Effector memory CD4-positive, alpha-beta T cell (primary cell): ENCODE measurements around the gene KLHL41.

Experiments
- DNase-seq, 3 donors: peaks; one replicate each; pipeline ENCODE4 v3.0.0-alpha.2; 2020
- H3K27ac ChIP-seq: 2 replicates; pipeline ENCODE4 v1.7.0; 2013; ENCODE audit warnings: mild to moderate bottlenecking, low read length, moderate library complexity; ENCODE audit not compliant: insufficient read depth, poor library complexity, severe bottlenecking
- H3K27me3 ChIP-seq: replicated peaks from 2 replicates; pipeline ENCODE4 v1.7.0; 2013; ENCODE audit warnings: mild to moderate bottlenecking, low read length; ENCODE audit not compliant: insufficient read depth, control insufficient read depth, poor library complexity, severe bottlenecking
- H3K36me3 ChIP-seq: 2 replicates; pipeline ENCODE4 v1.7.0; 2013; ENCODE audit warnings: mild to moderate bottlenecking, low read length, moderate library complexity; ENCODE audit not compliant: control insufficient read depth, insufficient read depth
- H3K4me1 ChIP-seq: 2 replicates; pipeline ENCODE4 v1.7.0; 2013; ENCODE audit warnings: low read length, mild to moderate bottlenecking; ENCODE audit not compliant: control insufficient read depth, insufficient read depth, poor library complexity, severe bottlenecking
- H3K4me3 ChIP-seq: 2 replicates; pipeline ENCODE4 v1.7.0; 2013; ENCODE audit warnings: low read length, low read depth, mild to moderate bottlenecking; ENCODE audit not compliant: insufficient read depth, poor library complexity, severe bottlenecking
- H3K9me3 ChIP-seq: 2 replicates; pipeline ENCODE4 v1.7.0; 2013; ENCODE audit warnings: mild to moderate bottlenecking, low read length, moderate library complexity; ENCODE audit not compliant: control insufficient read depth

KLHL41 gene

DNA sequence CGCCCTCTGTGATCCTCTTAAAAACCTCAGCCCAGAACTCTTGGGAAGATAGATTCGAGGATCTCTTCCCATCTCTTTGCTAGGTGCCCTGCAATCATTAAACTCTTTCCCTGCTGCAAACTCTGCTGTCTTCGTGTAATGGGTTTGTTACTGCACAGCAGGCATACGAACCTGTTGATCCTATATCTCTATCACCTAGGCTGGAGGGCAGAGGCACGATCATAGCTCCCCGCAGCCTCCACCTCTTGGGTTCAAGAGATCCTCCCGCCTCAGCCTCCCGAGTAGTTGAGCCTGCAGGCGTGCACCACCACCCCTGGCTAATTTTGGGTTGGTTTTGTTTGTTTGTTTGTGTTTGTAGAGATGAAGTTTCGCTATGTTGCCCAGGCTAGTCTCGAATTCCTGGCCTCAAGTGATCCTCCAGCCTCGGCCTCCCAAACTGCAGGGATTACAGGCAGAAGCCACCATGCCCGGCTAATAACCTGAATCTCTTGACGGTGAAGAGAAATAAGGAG lies 30.7 kb upstream of the KLHL41 start:
- H3K9me3 ChIP-seq: no peaks in the 10 kb centered on the region
- H3K36me3 ChIP-seq: peaks cover 3% of the 10 kb centered on the region
- peak overlapping the region; percentile 90 for H3K4me3 ChIP-seq
- H3K27me3 ChIP-seq: no peaks in the 10 kb centered on the region
- DNase-seq: no peak
- H3K27ac ChIP-seq: peak overlapping the region; percentile 56
- H3K4me1 ChIP-seq: no peaks in the 10 kb centered on the region

DNA sequence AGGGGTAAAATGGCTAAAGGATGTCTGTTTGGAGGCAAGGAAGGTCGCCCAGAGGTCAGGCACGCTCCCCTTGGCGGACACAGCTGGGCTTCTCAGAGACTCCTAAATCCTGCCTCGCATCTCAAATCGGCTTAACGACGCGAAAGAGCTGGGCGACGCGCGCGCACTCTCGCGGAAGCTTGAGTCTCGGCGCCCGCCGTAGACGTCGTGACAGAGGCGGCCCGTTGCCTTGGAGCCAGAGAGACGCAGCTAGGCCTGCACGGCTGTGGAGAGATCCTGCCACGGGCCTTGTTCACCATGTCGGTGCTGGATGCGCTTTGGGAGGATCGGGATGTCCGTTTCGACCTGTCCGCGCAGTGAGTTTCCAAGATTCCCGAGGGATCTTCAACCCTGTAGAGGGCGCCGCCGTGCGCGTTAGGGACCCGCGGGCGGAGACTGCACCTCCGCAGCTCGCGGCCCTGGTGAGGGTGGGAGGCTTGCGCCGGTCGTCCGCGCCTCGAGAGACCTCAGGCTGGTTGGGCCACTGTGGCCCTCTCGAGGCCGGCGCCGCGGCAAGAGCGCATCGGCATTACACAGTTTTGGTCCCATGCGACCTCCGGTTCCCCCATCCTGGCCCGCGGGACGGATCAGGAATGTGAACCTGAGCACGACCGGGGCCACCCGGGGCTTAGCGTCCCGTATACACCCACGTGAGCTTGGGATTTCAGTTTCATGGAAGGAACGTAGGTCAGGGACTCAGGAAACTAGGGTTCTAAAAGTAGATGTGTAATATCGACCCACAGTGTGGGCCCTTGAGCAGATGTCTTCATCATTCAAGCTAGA lies 30.0 kb upstream of the KLHL41 start, which contains the start of gene BBS5:
TSS of gene BBS5 (plus strand) at position 238 of the 822 bp plus-strand sequence. CDS start at position 298, 60 bp downstream.
- Histone ChIP-seq H3K4me1 (no peaks in the 10 kb centered on the region), H3K27ac (peak within 1 kb of the TSS; percentile 56), H3K9me3 (no peaks in the 10 kb centered on the region), H3K27me3 (no peaks in the 10 kb centered on the region), H3K4me3 (peak within 1 kb of the TSS; percentile 90), H3K36me3 (peaks cover 3% of the 10 kb centered on the region)
- DNase-seq: peak; percentile 2 to 39 (median 36)

DNA sequence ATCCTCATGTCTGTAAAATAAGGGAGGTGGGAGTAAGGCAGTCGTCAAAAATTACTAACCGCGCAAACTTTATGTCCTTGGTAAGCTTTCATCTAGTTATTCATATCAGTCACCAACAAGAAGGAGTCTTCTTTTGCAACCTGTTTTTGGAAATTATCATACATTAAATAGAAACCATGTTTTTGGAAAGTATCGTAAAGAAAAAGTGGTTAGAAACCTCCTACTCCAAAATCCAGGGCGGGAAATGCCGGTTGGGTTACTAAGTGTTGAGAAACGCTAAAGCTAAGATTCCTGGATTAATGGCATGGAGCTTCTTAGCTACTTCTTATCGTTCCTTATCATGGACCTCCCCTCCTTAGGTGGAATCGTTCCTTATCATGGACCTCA lies 29.4 kb upstream of the KLHL41 start:
- no peaks in the 10 kb centered on the region for H3K27me3 ChIP-seq
- no peaks in the 10 kb centered on the region for H3K9me3 ChIP-seq
- no peak for DNase-seq
- H3K27ac ChIP-seq: no peak overlapping the region
- H3K4me3 ChIP-seq: peak overlapping the region; percentile 90
- no peaks in the 10 kb centered on the region for H3K4me1 ChIP-seq
- peaks cover 3% of the 10 kb centered on the region for H3K36me3 ChIP-seq

DNA sequence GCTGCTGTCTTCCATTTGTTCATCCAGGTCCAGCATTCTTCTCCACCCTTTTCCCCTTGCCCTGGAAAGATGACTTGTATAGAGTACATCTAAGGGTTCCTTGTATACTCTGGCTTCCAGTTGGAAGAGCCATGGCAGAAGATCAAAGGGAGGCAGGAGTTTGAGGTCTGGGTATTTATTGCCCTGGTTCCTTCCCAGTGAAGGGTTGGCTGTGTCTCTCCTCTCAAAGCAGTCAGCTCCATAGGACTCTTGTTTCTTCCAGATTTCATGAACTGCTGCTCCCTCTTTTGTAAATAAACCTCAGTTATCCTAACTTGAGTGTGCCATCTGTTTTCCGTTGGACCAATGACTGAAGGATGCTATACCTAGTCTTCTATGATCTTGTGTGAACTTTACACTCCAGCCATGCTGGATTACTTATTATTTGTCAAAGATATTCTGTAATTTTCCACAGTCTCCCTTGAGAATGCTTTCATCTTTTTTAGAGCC lies 23.8 kb upstream of the KLHL41 start:
- no peak overlapping the region for H3K27ac ChIP-seq
- no peak overlapping the region for H3K4me3 ChIP-seq
- no peaks in the 10 kb centered on the region for H3K9me3 ChIP-seq
- H3K36me3 ChIP-seq: peaks cover 3% of the 10 kb centered on the region
- no peaks in the 10 kb centered on the region for H3K4me1 ChIP-seq
- DNase-seq: no peak
- H3K27me3 ChIP-seq: no peaks in the 10 kb centered on the region

DNA sequence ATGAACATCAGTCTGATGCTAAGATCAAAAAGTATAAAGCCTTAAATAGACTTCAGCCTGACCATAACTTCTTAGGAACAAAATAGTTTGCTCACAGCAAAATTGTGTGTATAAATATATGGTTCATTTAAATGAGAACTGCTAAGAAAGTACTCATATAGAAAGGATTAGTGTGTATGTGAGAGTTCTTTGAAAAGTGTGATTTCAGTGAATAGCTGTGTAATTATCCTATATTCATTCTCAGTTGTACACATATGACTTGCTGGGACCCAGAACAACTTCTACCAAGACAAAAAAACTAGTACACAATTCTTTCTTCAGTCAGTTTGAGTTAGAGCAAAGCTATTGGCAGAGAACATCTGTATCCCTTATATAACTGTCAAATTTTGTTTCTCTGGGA lies 23.0 kb upstream of the KLHL41 start:
- H3K36me3 ChIP-seq: peaks cover 3% of the 10 kb centered on the region
- H3K27ac ChIP-seq: no peak overlapping the region
- no peaks in the 10 kb centered on the region for H3K9me3 ChIP-seq
- H3K4me1 ChIP-seq: no peaks in the 10 kb centered on the region
- no peak overlapping the region for H3K4me3 ChIP-seq
- H3K27me3 ChIP-seq: no peaks in the 10 kb centered on the region
- no peak for DNase-seq

DNA sequence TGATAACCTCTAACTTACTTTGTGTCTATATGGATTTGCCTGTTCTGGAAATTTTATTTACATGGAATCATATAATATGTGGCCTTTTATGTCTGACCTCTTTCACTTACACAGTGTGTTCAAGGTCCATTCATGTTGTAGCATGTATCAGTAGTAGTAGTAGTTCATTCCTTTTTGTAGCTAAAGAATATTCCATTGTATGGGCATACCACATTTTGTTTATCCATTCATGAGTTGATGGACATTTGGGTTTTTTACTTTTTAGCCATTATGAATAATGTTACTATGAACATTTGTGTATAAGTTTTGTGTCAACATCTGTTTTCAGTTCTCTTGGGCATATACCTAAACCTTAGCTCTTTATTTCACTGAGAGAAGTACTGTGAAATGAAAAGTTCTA lies 18.7 kb upstream of the KLHL41 start:
- H3K27ac ChIP-seq: no peak overlapping the region
- DNase-seq: no peak
- H3K27me3 ChIP-seq: no peaks in the 10 kb centered on the region
- no peaks in the 10 kb centered on the region for H3K36me3 ChIP-seq
- H3K9me3 ChIP-seq: no peaks in the 10 kb centered on the region
- no peak overlapping the region for H3K4me3 ChIP-seq
- H3K4me1 ChIP-seq: no peaks in the 10 kb centered on the region

DNA sequence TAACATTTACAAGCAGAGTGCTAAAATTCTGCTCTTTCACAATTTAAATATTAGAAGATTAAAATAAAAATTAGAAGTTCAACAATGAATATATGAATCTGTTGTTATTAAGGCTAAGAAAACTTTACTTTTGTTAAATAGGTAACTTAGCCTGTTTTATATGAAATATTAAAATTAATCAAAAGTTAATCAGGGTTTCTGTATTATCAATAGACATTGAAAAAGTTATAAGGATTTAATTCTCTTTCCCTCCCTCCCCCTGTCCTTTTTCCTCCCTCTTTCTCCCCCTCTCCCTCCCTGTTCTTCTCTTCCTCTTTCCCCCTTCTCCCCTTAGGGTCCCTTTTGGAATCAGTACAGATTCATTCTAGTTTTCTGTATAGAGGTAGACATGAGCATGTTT lies 18.1 kb upstream of the KLHL41 start:
- Histone ChIP-seq H3K27ac (no peak overlapping the region), H3K9me3 (no peaks in the 10 kb centered on the region), H3K4me1 (no peaks in the 10 kb centered on the region), H3K27me3 (no peaks in the 10 kb centered on the region), H3K36me3 (no peaks in the 10 kb centered on the region), H3K4me3 (no peak overlapping the region)
- DNase-seq: no peak

DNA sequence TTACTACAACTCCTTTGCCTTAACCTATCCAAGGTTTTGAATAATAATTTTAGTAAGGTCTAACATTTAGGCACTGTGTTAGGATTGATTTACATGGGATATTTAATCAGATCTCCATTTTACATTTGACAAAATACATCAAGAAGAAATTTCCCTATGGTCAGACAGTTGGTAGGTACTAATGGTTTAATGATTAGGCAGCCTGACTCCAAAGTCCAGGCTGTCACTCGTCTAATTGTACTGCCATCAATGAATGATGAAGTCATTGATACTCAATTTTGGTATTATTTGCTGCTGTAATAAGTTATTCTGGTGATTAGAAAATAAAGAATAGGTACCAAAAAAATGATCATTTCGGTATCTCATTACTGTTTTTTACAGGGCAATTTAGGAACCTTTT lies 16.1 kb upstream of the KLHL41 start:
- Histone ChIP-seq H3K4me1 (no peaks in the 10 kb centered on the region), H3K4me3 (no peak overlapping the region), H3K9me3 (no peaks in the 10 kb centered on the region), H3K27ac (no peak overlapping the region), H3K36me3 (no peaks in the 10 kb centered on the region), H3K27me3 (no peaks in the 10 kb centered on the region)
- no peak for DNase-seq

DNA sequence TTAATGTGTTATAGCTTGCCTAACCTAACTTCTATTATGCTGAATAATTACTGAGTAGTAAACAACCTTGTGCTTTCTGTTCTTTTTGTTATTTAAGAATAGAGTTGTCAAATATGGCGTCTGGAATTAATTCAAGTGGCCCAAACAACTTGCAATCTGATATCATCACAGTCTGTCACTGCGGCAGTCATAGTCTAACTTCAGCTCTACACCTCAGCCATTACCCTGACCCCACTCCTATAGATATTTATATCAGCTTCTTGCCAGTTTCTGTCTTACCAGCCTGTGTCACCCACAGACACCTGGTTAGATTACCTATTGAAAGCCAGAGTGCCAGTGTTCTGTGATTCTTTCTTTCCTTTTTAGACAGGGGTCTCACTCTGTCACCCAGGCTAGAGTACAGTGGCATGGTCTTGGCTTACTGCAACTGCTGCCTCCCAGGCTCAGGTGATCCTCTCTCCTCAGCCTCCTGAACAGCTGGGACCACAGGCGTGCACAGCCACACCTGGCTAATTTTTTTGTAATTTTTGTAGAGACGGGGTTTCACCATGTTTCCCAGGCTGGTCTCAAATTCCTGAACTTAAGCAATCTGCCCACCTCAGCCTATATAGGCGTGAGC lies 14.1 kb upstream of the KLHL41 start:
- Histone ChIP-seq H3K36me3 (no peaks in the 10 kb centered on the region), H3K4me3 (no peak overlapping the region), H3K4me1 (no peaks in the 10 kb centered on the region), H3K9me3 (no peaks in the 10 kb centered on the region), H3K27ac (no peak overlapping the region), H3K27me3 (no peaks in the 10 kb centered on the region)
- DNase-seq: no peak

DNA sequence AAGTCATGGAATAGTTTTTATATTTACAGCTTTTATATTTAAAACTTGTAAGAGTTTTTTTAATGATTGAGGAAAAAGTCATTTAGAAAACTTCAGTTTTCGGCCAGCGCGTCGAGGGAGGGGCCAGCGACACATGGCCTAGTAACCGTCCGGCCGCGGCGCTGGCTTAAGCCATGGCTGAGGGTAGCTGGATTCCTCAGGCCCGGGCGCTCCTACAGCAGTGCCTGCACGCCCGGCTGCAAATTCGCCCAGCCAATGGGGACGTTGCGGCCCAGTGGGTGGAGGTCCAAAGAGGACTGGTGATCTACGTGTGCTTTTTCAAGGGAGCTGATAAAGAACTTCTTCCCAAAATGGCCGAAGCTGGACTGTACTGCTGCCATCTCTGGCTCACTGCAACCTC lies 4.9 kb upstream of the KLHL41 start:
- Histone ChIP-seq H3K36me3 (no peaks in the 10 kb centered on the region), H3K4me1 (no peaks in the 10 kb centered on the region), H3K9me3 (no peaks in the 10 kb centered on the region), H3K27ac (no peak overlapping the region), H3K27me3 (no peaks in the 10 kb centered on the region), H3K4me3 (no peak overlapping the region)
- DNase-seq: no peak
